Stimulated activated CD4-positive, alpha-beta T cell treated with anti-CD3 and anti-CD28 coated beads, TNF-alpha, amount 100 ng/mL, for 48 hours (primary cell): ENCODE measurements around the gene PRCC.
"Not testable (repeated sequence)": the region's sequence is repeated elsewhere in the genome, so short reads cannot be mapped to it uniquely, and the experiment has no call there.

Source experiments
- DNase-seq, 3 donors: peaks; one replicate each; pipeline ENCODE4 v3.0.0-alpha.2; 2020; ENCODE audit warnings: low read depth in 3 of 3

PRCC gene

GRCh38 chr1:156744786-156745419 is 22.4 kb upstream of the PRCC start:
- DNase-seq, result no peak

GRCh38 chr1:156745881-156746280 is 21.5 kb upstream of the PRCC start:
- no peak for DNase-seq

- no peak for DNase-seq
Measured at GRCh38 chr1:156746406-156746727, 21.0 kb upstream of the PRCC start.

GRCh38 chr1:156746728-156747631 is 20.4 kb upstream of the PRCC start:
- DNase-seq, result no peak

GRCh38 chr1:156747742-156748669 is 19.3 kb upstream of the PRCC start:
- DNase-seq, result no peak

- DNase-seq, result no peak
Measured at GRCh38 chr1:156748670-156749418, 18.5 kb upstream of the PRCC start.

- no peak for DNase-seq
Measured at GRCh38 chr1:156749419-156750118, 17.8 kb upstream of the PRCC start.

GRCh38 chr1:156750191-156750672 is 17.1 kb upstream of the PRCC start:
- no peak for DNase-seq

GRCh38 chr1:156750711-156751450 is 16.5 kb upstream of the PRCC start:
- no peak for DNase-seq

GRCh38 chr1:156751451-156751756 is 15.9 kb upstream of the PRCC start, which contains the start of gene HDGF:
Gene HDGF, minus strand, starts transcription at chr1:156751675. Its CDS starts 246 bp downstream, at chr1:156751429.
- no peak for DNase-seq

GRCh38 chr1:156751757-156752481 is 15.4 kb upstream of the PRCC start:
- peak; percentile 92 to 99 (median 96) for DNase-seq

GRCh38 chr1:156752843-156753482 is 14.4 kb upstream of the PRCC start:
- DNase-seq, result no peak

GRCh38 chr1:156754219-156754618 is 13.1 kb upstream of the PRCC start:
- no peak for DNase-seq

GRCh38 chr1:156755527-156755950 is 11.8 kb upstream of the PRCC start:
- DNase-seq, result no peak

- DNase-seq, result no peak
Measured at GRCh38 chr1:156756355-156756754, 11.0 kb upstream of the PRCC start.

GRCh38 chr1:156757572-156758253 is 9.6 kb upstream of the PRCC start:
- DNase-seq, result not testable (repeated sequence)

- DNase-seq, result no peak
Measured at GRCh38 chr1:156760092-156760795, 7.1 kb upstream of the PRCC start.

- DNase-seq, result no peak
Measured at GRCh38 chr1:156760796-156761104, 6.6 kb upstream of the PRCC start.
